Keratinocyte (primary cell): Measurements from ENCODE around the gene ADGRG6.

ENCODE experiments used
- EZH2 ChIP-seq: IDR thresholded peaks from one replicate; pipeline ENCODE4 v1.6.1; 2012; ENCODE audit warnings: inconsistent platforms, mild to moderate bottlenecking, low read length, moderate library complexity
- TF ChIP-seq, protein P1 (sequence below), 3 experiments: IDR thresholded peaks in 1 of 3; conservative IDR thresholded peaks in 1 of 3; optimal IDR thresholded peaks in 1 of 3; 2 replicates in 2 of 3; 3 replicates in 1 of 3; pipeline versions ENCODE3 to v1.5.1; 2011; ENCODE audit warnings: low read length in 3 of 3, mild to moderate bottlenecking in 3 of 3, moderate library complexity in 2 of 3, control low read depth in 1 of 3, inconsistent platforms in 1 of 3; ENCODE audit not compliant: insufficient read depth in 2 of 3; ENCODE audit errors: extremely low read depth in 1 of 3

DNA sequence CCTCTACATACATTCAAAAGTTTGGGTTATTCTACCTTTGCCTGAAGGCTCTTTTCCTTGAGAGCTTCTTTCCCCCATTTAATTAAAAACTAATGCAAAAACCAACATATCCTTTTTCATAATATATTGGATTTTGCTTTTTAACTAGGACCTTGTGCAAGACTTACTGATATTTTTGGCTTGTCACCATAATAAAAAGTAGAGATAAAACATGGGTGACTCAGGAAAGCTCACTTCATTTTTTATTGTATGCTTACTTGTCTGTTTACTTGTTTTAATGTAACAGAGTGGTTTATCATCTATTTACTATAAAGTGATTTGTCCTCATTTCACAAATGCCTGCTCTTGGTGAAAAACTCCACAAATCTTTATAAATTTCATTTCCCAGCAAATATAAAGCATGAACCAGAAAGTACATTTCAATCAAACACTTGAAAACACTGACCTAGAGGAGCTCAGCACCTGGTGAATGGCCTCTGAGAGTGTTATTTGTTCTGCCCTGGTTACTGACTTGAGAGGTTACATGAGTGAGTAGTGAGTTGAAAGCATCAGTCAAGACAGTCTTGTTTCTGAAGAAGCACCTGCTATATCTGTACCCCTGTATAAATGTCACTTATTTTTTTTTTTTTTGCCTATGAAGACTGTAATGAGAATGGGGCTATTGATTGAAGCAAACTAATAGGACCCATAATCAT, 20.8 kb downstream of the ADGRG6 start:
- TF ChIP-seq, protein P1, sequence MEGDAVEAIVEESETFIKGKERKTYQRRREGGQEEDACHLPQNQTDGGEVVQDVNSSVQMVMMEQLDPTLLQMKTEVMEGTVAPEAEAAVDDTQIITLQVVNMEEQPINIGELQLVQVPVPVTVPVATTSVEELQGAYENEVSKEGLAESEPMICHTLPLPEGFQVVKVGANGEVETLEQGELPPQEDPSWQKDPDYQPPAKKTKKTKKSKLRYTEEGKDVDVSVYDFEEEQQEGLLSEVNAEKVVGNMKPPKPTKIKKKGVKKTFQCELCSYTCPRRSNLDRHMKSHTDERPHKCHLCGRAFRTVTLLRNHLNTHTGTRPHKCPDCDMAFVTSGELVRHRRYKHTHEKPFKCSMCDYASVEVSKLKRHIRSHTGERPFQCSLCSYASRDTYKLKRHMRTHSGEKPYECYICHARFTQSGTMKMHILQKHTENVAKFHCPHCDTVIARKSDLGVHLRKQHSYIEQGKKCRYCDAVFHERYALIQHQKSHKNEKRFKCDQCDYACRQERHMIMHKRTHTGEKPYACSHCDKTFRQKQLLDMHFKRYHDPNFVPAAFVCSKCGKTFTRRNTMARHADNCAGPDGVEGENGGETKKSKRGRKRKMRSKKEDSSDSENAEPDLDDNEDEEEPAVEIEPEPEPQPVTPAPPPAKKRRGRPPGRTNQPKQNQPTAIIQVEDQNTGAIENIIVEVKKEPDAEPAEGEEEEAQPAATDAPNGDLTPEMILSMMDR (optimal IDR thresholded peaks at IDR 0.05 in 1 of 3, IDR thresholded peaks at IDR 0.05 in 1 of 3, conservative IDR thresholded peaks at IDR 0.05 in 1 of 3; ENCODE audit: extremely low read depth in 1 of 3, insufficient read depth in 2 of 3, low read length in 3 of 3): no peak
- no peak for TF ChIP-seq EZH2
